HG03139 (cell line): ENCODE measurements around the gene NUP85.
"Not testable (repeated sequence)": the region's sequence is repeated elsewhere in the genome, so short reads cannot be mapped to it uniquely, and the experiment has no call there.

Source experiments
- ATAC-seq: cut with Tn5 transposase; IDR thresholded peaks from one replicate; pipeline ENCODE4 v1.9.1; 2021; ENCODE audit not compliant: unreplicated experiment

The NUP85 gene, protein sequence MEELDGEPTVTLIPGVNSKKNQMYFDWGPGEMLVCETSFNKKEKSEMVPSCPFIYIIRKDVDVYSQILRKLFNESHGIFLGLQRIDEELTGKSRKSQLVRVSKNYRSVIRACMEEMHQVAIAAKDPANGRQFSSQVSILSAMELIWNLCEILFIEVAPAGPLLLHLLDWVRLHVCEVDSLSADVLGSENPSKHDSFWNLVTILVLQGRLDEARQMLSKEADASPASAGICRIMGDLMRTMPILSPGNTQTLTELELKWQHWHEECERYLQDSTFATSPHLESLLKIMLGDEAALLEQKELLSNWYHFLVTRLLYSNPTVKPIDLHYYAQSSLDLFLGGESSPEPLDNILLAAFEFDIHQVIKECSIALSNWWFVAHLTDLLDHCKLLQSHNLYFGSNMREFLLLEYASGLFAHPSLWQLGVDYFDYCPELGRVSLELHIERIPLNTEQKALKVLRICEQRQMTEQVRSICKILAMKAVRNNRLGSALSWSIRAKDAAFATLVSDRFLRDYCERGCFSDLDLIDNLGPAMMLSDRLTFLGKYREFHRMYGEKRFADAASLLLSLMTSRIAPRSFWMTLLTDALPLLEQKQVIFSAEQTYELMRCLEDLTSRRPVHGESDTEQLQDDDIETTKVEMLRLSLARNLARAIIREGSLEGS

DNA sequence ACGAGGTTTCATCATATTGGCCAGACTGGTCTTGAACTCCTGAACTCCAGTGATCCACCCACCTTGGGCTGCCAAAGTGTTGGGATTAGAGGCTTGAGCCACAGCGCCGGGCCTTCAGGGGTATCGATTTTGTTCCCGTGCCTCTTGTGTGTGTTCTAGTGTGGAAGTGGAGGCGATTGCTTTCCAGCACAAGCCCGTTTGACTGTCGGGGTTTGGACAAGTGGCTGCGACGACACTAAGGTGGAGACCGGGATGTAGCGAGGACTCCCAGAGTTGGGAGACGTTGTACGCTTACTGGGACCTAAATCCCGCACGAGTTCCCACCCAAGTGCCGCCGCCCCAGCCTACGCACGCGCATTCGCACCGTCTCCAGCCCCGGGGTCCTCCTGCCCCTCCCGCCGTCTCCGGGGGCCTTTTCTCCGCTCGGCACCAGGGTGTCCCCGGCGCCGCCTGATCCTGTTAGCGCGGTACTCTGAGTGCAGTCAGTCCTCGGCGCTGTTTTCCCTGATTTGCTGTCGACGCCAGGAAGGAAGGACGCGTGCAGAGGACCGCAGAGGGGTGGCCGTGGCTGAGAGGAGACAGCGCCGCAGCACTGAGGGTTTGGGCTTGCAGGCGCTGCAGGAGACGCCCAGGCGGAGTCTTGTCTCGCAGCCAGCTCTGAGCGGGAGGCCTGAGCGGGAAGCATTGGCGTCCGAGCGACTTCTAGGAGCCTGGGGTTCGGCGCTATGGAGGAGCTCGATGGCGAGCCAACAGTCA is at the start of gene NUP85:
Gene NUP85, plus strand, starts transcription at position 643 of the 756 bp plus-strand sequence. Its CDS starts 83 bp downstream, at position 726.
- peak; percentile 70 for ATAC-seq

DNA sequence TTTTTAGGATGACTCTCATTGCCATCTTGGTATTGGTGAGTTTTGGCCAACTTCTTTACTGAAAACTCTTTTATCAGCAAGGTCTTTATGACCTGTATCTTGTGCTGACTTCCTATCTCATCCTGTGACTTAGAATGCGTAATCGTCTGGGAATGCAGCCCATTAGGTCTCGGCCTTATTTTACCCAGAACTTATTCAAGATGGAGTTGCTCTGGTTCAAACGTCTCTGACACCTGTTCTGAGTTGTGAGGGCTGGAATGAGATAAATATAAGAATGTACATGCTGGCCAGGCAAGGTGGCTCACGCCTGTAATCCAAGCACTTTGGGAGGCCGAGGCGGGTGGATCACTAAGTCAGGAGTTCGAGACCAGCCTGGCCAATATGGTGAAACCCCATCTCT is 47.0 kb upstream of the NUP85 start:
- not testable (repeated sequence) for ATAC-seq

DNA sequence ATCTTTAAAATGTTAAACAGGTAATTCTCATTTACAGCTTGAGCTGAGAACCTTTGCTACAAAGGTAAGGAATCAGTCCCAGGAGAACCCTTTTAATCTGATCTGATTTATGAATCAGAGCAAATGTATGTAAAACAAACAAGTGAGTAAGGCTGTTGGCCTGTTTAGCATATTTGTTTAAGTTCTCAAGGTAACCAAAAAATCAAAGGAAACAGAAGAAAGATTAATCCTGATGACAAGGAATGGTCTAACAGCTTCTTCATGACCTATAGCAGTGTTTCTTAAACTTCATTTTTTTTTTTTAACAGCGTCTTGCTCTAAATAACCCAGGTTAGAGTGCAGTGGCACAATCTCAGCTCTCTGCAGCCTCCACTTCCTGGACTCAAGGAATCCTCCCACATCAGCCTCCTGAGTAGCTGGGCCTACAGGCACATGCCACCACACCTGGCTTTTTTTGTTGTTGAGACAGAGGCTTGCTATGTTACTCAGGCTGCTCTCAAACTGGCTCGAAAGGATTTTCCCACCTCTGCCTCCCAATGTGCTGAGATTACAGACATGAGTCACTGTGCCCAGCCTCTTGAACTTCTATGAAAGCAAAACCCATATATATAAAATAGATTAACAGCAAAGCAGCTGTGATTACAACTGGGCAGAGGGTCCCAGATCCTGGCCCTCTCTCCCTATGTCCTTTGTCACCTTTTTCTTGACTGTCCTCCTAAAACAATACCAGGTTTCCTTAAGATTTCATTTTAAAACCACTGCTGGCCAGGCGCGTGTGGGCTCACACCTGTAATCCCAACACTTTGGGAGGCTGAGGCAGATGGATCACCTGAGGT is 46.1 kb upstream of the NUP85 start:
- no peak for ATAC-seq

DNA sequence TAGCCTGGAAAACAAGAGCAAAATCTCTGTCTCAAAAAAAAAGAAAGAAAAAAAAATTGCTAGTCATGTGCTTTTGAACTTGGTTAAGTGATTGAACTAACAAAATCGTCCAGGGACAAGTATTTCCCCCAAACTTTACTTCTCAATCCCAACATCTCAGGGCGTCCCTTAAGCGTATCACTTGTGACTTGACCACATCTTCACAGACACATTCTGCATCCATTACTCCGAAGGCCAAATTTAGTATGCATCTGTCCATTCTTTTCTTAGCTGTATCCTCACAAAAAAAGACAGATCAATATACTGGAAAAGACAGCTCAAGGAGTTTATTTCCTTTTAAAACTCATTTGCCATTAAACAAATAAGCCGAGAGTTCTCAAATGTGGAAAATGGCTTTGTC is 45.3 kb upstream of the NUP85 start:
- ATAC-seq, result no peak

DNA sequence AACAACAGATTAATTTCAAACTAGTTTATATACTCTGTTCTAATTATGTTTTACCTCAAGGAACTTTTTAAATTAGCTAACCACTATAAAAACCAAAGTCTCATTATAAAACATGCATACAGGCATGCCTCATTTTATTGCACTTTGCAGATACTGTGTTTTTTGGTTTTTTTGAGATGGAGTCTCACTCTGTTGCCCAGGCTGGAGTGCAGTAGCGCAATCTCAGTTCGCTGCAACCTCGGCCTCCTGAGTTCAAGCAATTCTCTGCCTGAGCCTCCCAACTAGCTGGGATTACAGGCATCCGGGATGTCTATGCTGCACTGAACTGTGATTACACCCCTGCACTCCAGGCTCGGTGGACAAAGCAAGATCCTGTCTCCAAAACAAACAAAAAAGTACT is 42.4 kb upstream of the NUP85 start:
- ATAC-seq, result no peak

DNA sequence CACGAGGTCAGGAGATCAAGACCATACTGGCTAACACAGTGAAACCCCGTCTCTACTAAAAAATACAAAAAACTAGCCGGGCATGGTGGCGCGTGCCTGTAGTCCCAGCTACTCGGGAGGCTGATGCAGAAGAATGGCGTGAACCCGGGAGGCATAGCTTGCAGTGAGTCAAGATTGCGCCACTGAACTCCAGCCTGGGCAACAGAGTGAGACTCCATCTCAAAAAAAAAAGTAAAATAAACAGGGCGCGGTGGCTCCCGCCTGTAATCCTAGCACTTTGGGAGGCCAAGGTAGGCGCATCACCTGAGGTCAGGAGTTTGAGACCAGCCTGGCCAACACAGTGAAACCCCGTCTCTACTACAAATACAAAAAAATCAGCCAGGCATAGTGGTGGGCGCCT is 40.9 kb upstream of the NUP85 start:
- ATAC-seq, result not testable (repeated sequence)

DNA sequence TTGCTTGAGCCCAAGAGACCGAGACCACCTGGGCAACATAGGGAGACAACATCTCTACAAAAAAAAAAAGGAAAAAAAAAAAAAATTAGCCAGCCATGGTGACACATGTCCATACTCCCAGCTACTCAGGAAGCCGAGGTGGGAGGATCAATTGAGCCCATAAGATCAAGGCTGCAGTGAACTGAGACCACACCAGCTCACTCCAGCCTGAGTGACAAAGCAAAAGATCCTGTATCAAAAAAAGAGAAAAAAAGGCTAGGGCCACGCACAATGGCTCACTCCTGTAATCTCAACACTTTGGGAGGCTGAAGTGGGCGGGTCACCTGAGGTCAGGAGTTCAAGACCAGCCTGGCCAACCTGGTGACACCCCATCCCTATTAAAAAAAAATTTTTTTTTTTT is 36.5 kb upstream of the NUP85 start:
- ATAC-seq, result no peak

DNA sequence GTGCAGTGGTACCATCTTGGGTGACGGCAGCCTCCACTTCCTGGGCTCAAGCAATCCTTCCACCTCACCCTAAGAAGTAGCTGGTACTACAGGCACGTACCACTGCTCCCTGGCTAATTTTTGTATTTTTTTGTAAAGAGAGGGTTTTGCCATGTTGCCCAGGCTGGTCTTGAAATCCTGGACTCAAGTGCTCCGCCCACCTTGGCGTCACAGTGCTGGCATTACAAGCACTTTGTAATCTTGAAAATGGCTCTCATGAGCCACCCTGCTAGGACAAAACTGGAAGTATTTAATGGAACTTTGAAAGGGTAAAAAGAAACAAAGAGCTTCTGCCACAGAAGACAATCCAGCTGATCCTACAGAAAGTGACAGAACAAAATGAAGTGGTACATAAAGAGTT is 32.0 kb upstream of the NUP85 start:
- no peak for ATAC-seq

DNA sequence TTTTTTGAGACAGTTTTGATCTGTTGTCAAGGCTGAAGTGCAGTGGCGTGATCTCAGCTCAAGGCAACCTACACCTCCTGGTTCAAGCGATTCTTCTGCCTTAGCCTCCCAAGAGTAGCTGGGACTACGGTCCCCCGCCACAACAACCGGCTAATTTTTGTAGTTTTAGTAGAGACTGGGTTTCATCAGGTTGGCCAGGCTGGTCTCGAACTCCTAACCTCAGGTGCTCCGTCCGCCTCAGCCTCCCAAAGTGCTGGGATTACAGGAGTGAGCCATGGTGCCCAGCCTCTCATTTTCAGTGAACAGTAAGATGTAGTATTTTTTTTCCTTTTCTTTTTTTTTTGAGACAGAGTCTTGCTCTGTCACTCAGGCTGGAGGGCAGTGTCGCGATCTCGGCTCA is 30.5 kb upstream of the NUP85 start:
- no peak for ATAC-seq

DNA sequence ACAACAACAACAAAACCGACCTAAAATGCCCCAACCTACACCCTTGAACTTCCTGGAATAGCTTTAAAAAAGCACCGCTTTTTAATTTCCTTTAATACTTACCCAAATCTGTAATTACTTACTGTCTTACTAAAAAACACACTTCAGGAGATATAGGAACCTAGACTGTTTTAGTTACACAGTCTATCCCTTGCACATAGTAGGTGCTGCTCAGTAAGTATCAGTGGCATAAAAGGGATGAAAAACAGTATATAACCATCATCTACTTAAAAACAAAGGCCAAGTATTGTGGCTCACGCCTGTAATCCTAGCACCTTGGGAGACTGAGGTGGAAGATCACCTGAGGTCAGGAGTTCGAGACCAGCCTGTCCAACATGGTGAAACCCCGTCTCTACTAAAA is 28.9 kb upstream of the NUP85 start:
- no peak for ATAC-seq

DNA sequence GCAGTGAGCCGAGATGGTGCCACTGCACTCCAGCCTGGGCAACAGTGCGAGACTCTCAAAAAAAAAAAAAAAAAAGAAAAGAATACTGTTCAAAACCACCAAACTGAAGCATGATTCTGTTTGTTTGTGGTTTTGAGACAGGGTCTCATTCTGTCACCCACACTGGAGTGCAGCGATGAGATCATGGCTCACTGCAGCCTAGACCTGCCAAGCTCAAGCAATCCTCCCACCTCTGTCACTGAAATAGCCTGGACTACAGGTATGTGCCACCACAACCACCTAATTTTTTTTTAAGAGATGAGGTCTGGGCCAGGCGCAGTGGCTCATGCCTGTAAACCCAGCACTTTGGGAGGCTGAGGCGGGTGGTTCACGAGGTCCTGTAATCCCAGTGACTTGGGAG is 27.0 kb upstream of the NUP85 start:
- no peak for ATAC-seq

DNA sequence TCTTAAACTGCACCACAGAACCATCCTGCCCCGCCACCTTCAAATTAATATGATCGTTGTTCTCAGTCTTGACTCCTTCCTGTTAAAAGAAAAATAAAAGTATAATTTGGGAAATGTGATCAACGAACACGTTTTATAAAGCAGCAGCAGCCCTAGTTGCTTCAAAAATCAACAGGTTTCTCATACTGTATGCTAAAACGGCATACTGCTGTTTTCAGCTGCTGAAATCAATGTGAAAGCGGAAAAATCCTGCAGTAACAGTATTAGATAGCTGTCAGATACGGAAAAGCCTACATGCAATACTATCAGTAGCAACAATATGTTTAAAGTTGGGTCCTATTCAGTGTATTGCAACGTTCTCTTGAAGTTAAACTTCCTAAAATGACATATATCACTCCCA is 24.4 kb upstream of the NUP85 start:
- no peak for ATAC-seq

DNA sequence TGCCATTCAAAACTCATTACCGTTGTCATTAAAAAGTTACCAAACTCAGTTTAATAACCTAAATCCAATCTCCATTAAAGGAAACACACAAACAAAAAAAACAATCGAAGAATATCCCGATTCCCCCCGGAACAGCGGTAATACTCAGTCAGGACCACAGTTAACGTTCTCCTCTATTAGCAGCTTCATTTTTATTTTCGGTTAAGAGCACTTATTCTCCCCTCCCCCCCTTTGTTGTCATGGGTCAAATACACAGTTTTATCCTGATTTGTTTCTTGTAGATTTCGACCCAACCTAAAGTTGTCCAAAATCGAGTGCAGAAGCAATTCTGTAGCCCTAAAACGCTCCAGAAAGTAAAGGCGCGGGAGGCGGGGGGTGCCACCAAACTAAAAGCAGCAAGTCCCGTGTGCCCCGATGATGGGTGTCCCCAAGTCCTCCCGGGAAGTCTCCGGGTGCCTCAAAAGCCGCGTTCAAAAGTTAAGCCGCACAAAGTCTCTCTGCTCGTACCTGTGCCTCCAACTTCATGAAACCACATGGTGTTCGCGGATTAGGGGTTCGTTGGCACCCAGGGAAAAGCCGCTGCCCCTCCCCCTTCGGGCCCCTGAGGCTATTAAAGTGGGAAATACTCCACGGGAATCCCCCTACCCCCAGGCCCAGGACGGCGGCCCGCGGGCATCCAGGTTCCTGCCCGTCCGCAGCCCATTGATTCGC is 23.7 kb upstream of the NUP85 start:
- ATAC-seq, result no peak

DNA sequence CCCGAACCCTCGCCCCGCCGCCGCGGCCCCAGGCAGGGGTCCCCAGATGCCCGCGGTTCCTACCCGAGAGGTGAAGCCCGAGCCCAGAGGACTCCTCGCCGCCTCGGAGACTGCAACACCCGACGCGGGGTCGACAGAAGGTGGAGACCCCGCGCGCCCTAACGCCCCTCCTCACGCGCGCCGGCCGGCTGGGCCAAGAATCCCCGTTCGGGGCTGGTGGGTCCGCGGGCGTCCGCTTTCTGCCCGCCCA is 23.2 kb upstream of the NUP85 start:
- ATAC-seq, result no peak

DNA sequence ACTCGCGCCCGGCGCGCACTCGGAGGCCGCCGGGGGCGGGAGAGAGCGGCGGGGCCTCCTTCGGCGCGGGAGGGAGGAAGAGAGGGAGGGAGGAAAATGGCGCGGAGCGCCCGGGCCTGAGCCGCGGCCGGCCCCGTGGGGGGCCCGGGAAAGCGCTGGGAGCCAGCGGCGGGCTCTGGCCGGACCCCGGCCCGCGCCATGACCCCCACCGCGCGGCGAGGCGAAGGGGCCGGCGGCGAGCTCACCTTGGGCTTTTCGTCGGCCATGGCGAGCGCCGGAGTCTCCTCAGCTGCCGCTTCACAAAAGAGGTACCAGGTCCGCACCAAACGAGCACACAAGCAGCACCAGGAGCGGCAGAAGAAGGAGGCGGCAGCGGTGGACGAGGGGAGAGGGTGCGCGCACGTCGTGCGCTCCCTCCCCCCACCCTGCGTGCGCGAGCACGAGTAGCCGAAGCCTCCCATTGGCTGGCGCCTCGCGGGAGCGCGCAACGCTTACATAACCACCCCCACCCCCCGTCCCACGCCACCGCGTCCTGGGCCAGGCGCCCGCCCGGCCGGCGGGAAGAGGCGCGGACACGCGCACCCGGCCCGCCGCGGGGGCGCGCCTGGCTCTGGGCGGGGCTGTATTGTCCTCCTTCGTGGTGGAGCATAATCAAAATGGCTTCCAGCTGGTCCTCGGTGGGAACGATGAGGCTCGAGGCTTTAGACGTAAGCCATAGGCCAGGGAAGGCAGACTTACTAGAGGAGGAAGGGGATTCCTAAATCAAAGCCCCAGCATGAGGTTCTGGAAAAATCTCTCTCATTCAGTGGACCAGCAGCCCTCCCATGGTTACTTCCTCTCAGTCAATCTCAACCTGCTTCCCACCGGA is 22.7 kb upstream of the NUP85 start, which contains the start of gene SUMO2:
Gene SUMO2, minus strand, starts transcription at position 391 of the 868 bp plus-strand sequence. Its CDS starts 125 bp downstream, at position 266.
- peak; percentile 74 for ATAC-seq

DNA sequence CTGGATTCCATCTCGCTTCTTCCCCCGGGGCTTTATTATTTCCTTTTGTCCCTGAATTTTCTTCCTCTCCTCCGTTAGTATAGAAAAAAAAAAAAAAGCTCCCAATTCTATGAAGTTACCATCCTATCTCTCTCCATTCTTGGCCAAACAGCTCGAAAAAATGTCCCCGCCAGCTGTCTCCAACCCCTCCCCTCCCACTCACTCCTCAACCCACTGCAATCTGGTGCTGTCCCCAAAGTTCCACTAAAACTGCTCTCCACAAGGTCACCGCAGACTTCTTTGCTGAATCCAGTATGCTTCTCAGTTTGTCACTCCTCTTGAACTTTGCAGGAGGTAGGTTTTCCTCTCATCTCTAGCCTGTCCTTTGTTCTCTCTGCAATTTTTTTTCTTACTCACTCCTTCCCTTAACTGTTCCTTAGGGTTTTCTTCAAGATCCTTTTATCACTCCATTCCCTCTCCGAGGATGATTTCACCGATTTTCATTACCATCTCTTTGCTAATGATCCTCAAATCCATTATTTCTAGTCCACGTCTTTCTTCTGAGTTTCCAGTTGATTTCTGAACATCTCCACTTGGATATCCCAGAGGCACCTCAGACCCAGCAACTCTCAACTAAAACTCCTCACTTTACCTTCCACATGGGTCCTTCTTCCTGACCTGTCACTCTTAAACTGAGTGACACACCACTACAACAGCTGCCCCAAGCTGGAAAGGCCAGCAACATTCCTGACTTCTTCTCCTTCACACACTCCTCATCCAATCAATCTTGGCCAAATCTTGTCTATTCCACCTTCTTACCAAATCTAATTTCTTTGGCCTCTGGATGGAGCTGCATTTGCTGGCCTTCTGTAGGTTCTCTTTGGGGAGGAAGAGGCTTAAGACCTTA is 21.2 kb upstream of the NUP85 start:
- no peak for ATAC-seq

DNA sequence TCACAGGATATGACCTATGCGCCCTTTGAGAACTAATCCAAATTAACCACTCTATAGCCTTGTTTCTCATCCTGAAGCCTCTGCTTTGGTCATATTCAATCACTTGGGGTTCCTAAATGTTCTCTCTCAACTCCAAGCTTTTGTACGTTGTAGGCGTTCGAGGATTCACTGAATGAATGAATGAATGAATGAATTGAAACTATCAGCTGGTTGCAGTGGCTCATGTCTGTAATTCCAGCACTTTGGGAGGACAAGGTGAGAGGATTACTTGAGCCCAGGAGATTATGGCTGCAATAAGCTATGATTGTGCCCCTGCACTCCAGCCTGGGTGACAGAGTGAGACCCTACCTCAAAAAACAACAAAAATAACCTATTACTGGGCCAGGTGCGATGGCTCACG is 16.9 kb upstream of the NUP85 start:
- no peak for ATAC-seq

DNA sequence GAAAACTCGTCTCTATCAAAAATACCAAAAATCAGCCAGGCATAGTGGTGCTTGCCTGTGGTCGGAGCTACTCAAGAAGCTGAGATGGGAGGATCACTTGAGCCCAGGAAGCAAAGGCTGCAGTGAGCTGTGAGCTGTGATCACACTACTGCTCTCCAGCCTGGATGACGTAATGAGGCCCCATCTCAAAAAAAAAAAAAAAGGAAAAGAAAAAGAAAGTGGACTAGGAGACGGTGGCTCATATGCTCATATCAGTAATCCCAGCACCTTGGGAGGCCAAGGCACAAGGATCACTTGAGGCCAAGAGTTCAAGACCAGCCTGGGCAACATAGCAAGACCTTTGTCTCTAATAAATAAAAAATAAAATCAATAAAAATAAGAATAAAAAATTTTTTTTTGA is 13.9 kb upstream of the NUP85 start:
- no peak for ATAC-seq

DNA sequence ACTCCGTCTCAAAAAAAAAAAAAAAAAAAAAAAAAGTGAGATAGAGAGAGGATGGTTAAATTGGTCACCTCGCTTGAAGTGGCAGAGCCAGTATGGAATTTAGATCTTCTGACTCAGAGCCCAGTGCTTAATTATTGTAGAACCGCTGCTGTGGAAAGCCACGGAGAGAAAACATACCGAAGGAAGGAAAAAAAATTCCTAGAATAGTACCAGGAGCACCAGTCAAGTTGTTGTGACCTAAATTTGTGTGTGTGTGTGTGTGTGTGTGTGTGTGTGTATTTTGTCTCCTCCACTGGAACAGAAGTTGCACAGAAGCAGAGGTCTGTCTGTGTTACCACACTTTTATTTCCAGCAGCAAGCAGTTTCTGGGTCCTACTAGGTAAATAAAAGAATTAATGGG is 10.6 kb upstream of the NUP85 start:
- no peak for ATAC-seq
